ENCODE data around the gene RAB4A.

The RAB4A gene

GRCh38 chr1:229271448-229272159 lies 693 bp downstream of the RAB4A start (continued):
- TF ChIP-seq ZSCAN4 (tag by site-specific recombination; IDR thresholded peaks at IDR 0.05) (no peak), ZFP3 (tag by site-specific recombination; IDR thresholded peaks at IDR 0.05; ENCODE audit: low read depth) (no peak), BCL6B (tag by site-specific recombination; IDR thresholded peaks at IDR 0.05) (no peak), CTCF (tag by site-specific recombination; IDR thresholded peaks at IDR 0.05) (peak; percentile 81), ZNF561 (tag by site-specific recombination; IDR thresholded peaks at IDR 0.05; ENCODE audit: borderline replicate concordance) (0 out of 2 replicates have a peak, but pooled peaks have one; percentile 16), ZNF48 (tag by site-specific recombination; IDR thresholded peaks at IDR 0.05) (no peak), ZNF239 (tag by site-specific recombination; IDR thresholded peaks at IDR 0.05) (no peak), ZNF837 (tag by site-specific recombination; IDR thresholded peaks at IDR 0.05) (no peak), SP3 (tag by site-specific recombination; IDR thresholded peaks at IDR 0.05) (no peak), ZNF266 (tag by site-specific recombination; IDR thresholded peaks at IDR 0.05; ENCODE audit: low read depth) (no peak), ZNF214 (tag by site-specific recombination; IDR thresholded peaks at IDR 0.05; ENCODE audit: borderline replicate concordance) (no peak), ZNF416 (tag by site-specific recombination; IDR thresholded peaks at IDR 0.05) (no peak), ZNF747 (tag by site-specific recombination; IDR thresholded peaks at IDR 0.05) (no peak), ZNF548 (tag by site-specific recombination; IDR thresholded peaks at IDR 0.05) (no peak), KLF9 (tag by site-specific recombination; IDR thresholded peaks at IDR 0.05; ENCODE audit: low read depth) (no peak), ZNF335 (tag by site-specific recombination; conservative IDR thresholded peaks at IDR 0.05) (peak; percentile 39; the same call in 1 of the 2 replicates), ZNF16 (tag by site-specific recombination; IDR thresholded peaks at IDR 0.05; ENCODE audit: low read depth) (no peak), ZNF501 (tag by site-specific recombination; IDR thresholded peaks at IDR 0.05) (no peak), ZNF626 (tag by site-specific recombination; IDR thresholded peaks at IDR 0.05) (no peak), MEIS1 (CRISPR knock-in tag; IDR thresholded peaks at IDR 0.05; ENCODE audit: borderline replicate concordance) (no peak), KLF10 (tag by site-specific recombination; IDR thresholded peaks at IDR 0.05) (no peak), REPIN1 (tag by site-specific recombination; IDR thresholded peaks at IDR 0.05; ENCODE audit: low read depth) (no peak), ZNF473 (tag by site-specific recombination; IDR thresholded peaks at IDR 0.05) (no peak), ZNF449 (tag by site-specific recombination; IDR thresholded peaks at IDR 0.05) (no peak), PRDM2 (tag by site-specific recombination; IDR thresholded peaks at IDR 0.05; ENCODE audit: borderline replicate concordance) (no peak), ZNF654 (tag by site-specific recombination; IDR thresholded peaks at IDR 0.05; ENCODE audit: low read depth) (no peak)

Data from HEK293 (cell line).